Measurements from ENCODE around the gene FKBP14.

DNA sequence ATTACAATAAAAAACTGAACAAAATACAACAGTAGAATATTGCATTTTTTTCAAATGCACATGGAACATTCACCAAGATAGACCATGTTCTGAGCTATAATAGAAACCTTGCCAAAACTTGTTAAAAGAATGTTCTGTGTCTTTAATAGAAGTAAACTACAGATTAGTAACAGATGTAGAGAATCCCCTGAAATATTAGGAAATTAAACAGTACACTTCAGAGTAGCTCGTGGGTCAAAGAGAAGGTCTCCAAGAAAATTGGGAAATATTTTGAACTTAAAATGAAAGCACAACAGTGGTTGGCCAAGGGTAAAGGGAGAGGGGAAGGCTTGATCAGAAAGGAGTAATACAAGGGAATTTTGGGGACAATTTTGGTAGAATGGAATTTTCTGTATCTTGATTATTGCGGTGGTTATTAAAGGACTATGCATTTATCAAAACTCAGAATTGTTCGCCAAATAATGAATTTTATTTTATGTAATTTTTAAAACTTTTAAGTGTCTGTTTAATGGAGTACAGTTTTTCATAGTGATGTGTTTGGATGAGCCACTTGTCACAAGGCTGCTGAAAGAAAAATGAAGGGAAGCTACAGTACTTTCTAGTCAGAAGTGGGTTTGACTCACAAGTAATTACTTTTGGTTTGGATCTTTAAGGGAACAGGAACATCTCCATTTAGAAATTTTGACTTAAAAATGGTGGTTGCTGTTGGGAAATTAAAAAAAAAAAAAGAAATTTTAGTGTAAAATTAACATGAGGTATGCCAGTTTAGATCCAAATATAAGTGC is 11.9 kb upstream of the FKBP14 start:
- TF ChIP-seq, protein P1, sequence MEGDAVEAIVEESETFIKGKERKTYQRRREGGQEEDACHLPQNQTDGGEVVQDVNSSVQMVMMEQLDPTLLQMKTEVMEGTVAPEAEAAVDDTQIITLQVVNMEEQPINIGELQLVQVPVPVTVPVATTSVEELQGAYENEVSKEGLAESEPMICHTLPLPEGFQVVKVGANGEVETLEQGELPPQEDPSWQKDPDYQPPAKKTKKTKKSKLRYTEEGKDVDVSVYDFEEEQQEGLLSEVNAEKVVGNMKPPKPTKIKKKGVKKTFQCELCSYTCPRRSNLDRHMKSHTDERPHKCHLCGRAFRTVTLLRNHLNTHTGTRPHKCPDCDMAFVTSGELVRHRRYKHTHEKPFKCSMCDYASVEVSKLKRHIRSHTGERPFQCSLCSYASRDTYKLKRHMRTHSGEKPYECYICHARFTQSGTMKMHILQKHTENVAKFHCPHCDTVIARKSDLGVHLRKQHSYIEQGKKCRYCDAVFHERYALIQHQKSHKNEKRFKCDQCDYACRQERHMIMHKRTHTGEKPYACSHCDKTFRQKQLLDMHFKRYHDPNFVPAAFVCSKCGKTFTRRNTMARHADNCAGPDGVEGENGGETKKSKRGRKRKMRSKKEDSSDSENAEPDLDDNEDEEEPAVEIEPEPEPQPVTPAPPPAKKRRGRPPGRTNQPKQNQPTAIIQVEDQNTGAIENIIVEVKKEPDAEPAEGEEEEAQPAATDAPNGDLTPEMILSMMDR (IDR thresholded peaks at IDR 0.05): no peak
- TF ChIP-seq POLR2A (IDR thresholded peaks at IDR 0.05): no peak

Measured in adrenal gland (tissue), 5 donors.